Endodermal cell (in vitro differentiated cells): Measurements from ENCODE around the gene AXL. TPM values are rescaled to one million over a fixed set of nuclear protein-coding genes. Genes with fewer than 3 reads are reported as not detected.

ENCODE experiments used
- DNase-seq: peaks from one replicate; pipeline ENCODE4 v3.0.0-alpha.2; 2017
- H3K27ac ChIP-seq: 2 replicates; pipeline ENCODE4 v1.5.1; 2013; ENCODE audit warnings: mild to moderate bottlenecking, low read depth, low read length, moderate library complexity
- H3K27me3 ChIP-seq: 2 replicates; pipeline ENCODE4 v1.6.1; 2013; ENCODE audit warnings: mild to moderate bottlenecking, low read length, moderate library complexity; ENCODE audit not compliant: insufficient read depth, control insufficient read depth, poor library complexity, severe bottlenecking
- H3K36me3 ChIP-seq: 2 replicates; pipeline ENCODE4 v1.7.0; 2013; ENCODE audit warnings: mild to moderate bottlenecking, low read length, moderate library complexity; ENCODE audit not compliant: control insufficient read depth, insufficient read depth
- H3K4me1 ChIP-seq: one replicate; pipeline ENCODE4 v1.7.0; 2013; ENCODE audit warnings: low read length; ENCODE audit not compliant: control insufficient read depth, insufficient read depth
- H3K4me3 ChIP-seq: 2 replicates; pipeline ENCODE4 v1.5.1; 2013; ENCODE audit warnings: mild to moderate bottlenecking, low read length, moderate library complexity
- H3K9ac ChIP-seq: 2 replicates; pipeline ENCODE4 v1.6.1; 2013; ENCODE audit warnings: mild to moderate bottlenecking, low read length, moderate library complexity; ENCODE audit not compliant: poor library complexity, severe bottlenecking; ENCODE audit errors: extremely low read depth
- H3K9me3 ChIP-seq: 2 replicates; pipeline ENCODE4 v1.6.1; 2013; ENCODE audit warnings: mild to moderate bottlenecking, low read length, moderate library complexity; ENCODE audit not compliant: control insufficient read depth
- H3K27ac Mint-ChIP-seq: 2 replicates; pipeline ENCODE4 v1.8.0; 2020; ENCODE audit warnings: mixed read lengths
- H3K27me3 Mint-ChIP-seq: 2 replicates; pipeline ENCODE4 v1.8.0; 2021; ENCODE audit warnings: mild to moderate bottlenecking, mixed read lengths; ENCODE audit not compliant: insufficient read depth
- H3K36me3 Mint-ChIP-seq: 2 replicates; pipeline ENCODE4 v1.8.0; 2020; ENCODE audit warnings: low read depth, mixed read lengths
- H3K4me1 Mint-ChIP-seq: 2 replicates; pipeline ENCODE4 v1.8.0; 2020; ENCODE audit warnings: mixed read lengths
- H3K4me3 Mint-ChIP-seq: 2 replicates; pipeline ENCODE4 v1.8.0; 2020; ENCODE audit warnings: mild to moderate bottlenecking, moderate library complexity, mixed read lengths
- H3K9me3 Mint-ChIP-seq: 2 replicates; pipeline ENCODE4 v1.8.0; 2020; ENCODE audit warnings: mild to moderate bottlenecking, mixed read lengths
- CTCF ChIP-seq: fragments of 200-600 bp; sonication (generic); conservative IDR thresholded peaks from 2 replicates; pipeline ENCODE4 v1.5.0; 2021; ENCODE audit warnings: antibody characterized with exemption, mild to moderate bottlenecking
- WGBS, 2 experiments: methylation state at CpG; one replicate each; pipeline versions ENCODE4 v1.1.5 to v1.1.7; 2013; ENCODE audit warnings: missing lambda C conversion rate in 2 of 2, mixed read lengths in 1 of 2; ENCODE audit not compliant: insufficient coverage in 1 of 2, insufficient read length in 1 of 2; 5-methylcytosine and 5-hydroxymethylcytosine counted together
- total RNA-seq, 2 donors: library from RNA; stranded (reverse); fragmentation: NEBNext Ultra II Directional in 1 of 2; extraction: Animal tissue kit (Norgen Biotek cat#: 25700) in 1 of 2; gene quantifications; 2 replicates in 1 of 2; 3 replicates in 1 of 2; pipeline ENCODE4 v1.2.1, GENCODE V29; 2021

Gene AXL
- total RNA-seq, 2 donors from 2014 or later: 10.9 to 14.1 TPM

- Histone ChIP-seq H3K36me3 (peaks cover 68% of the 10 kb centered on the region), H3K9me3 (no peaks in the 10 kb centered on the region), H3K27me3 (no peaks in the 10 kb centered on the region), H3K9ac (peak overlapping the region; percentile 68), H3K27ac (peak overlapping the region; percentile 85), H3K4me3 (peak overlapping the region; percentile 91), H3K4me1 (peaks cover 7% of the 10 kb centered on the region)
- Mint-ChIP-seq H3K4me3 (peak overlapping the region; percentile 96), H3K4me1 (peaks cover 19% of the 10 kb centered on the region), H3K9me3 (no peaks in the 10 kb centered on the region), H3K27me3 (peaks cover 2% of the 10 kb centered on the region), H3K27ac (peak overlapping the region; percentile 100), H3K36me3 (peaks cover 55% of the 10 kb centered on the region)
- no peak for TF ChIP-seq CTCF
- DNase-seq: peak; percentile 59
- 48 to 56% methylated on average over 21 to 26 of the region's 26 CpGs for WGBS, 2 experiments
Measured at GRCh38 chr19:41309180-41310032, 90.4 kb downstream of the AXL start.

- Histone ChIP-seq H3K4me3 (peak within 1 kb of the TSS; percentile 91), H3K4me1 (peaks cover 7% of the 10 kb centered on the region), H3K36me3 (peaks cover 63% of the 10 kb centered on the region), H3K27me3 (no peaks in the 10 kb centered on the region), H3K9me3 (no peaks in the 10 kb centered on the region), H3K27ac (peak within 1 kb of the TSS; percentile 85), H3K9ac (peak within 1 kb of the TSS; percentile 68)
- 0% methylated on average over 24 to 47 of the region's 47 CpGs for WGBS, 2 experiments
- no peak for TF ChIP-seq CTCF
- peaks cover 2% of the 10 kb centered on the region for H3K27me3 Mint-ChIP-seq
- peaks cover 19% of the 10 kb centered on the region for H3K4me1 Mint-ChIP-seq
- H3K27ac Mint-ChIP-seq: peak within 1 kb of the TSS; percentile 100
- H3K4me3 Mint-ChIP-seq: peak within 1 kb of the TSS; percentile 96
- H3K36me3 Mint-ChIP-seq: peaks cover 49% of the 10 kb centered on the region
- no peaks in the 10 kb centered on the region for H3K9me3 Mint-ChIP-seq
- DNase-seq: peak; percentile 95
Measured at GRCh38 chr19:41310033-41310831, 91.2 kb downstream of the AXL start, which contains the start of gene CCDC97. Gene CCDC97 (plus strand): TSS chr19:41310172. CDS start chr19:41310311, 139 bp downstream.

- Histone ChIP-seq H3K27me3 (no peaks in the 10 kb centered on the region), H3K36me3 (peaks cover 63% of the 10 kb centered on the region), H3K4me3 (peak overlapping the region; percentile 91), H3K27ac (no peak overlapping the region), H3K9ac (peak overlapping the region; percentile 68), H3K9me3 (no peaks in the 10 kb centered on the region), H3K4me1 (peaks cover 7% of the 10 kb centered on the region)
- WGBS, 2 experiments: 76 to 91% methylated on average over 5 of the region's 5 CpGs
- DNase-seq: no peak
- TF ChIP-seq CTCF: no peak
- H3K27ac Mint-ChIP-seq: peak overlapping the region; percentile 100
- no peaks in the 10 kb centered on the region for H3K9me3 Mint-ChIP-seq
- H3K36me3 Mint-ChIP-seq: peaks cover 46% of the 10 kb centered on the region
- H3K4me1 Mint-ChIP-seq: peaks cover 19% of the 10 kb centered on the region
- H3K4me3 Mint-ChIP-seq: peak overlapping the region; percentile 96
- peaks cover 2% of the 10 kb centered on the region for H3K27me3 Mint-ChIP-seq
Measured at GRCh38 chr19:41311072-41311471, 92.0 kb downstream of the AXL start.

Other genes with a start within 250 kb of the AXL start
- gene CYP2B6, start 227.9 kb upstream of the AXL start, total RNA-seq: under 1 TPM in 1 of 2 donors, not detected in 1; 0.75 TPM
- not detected for gene CYP2A13, start 130.8 kb upstream of the AXL start, total RNA-seq
- gene CYP2F1, start 104.8 kb upstream of the AXL start, total RNA-seq: not detected
- gene CYP2S1, start 26.0 kb upstream of the AXL start, total RNA-seq: 10 to 100 TPM in 1 of 2 donors, 1 to 10 TPM in 1; 8.6 to 26.7 TPM
- 100 to 1,000 TPM; 211 to 225 TPM for gene HNRNPUL1, start 45.1 kb downstream of the AXL start, total RNA-seq
- gene CCDC97, start 90.9 kb downstream of the AXL start, total RNA-seq: 10 to 100 TPM; 38.4 to 44.6 TPM
- gene TGFB1, start 134.7 kb downstream of the AXL start, total RNA-seq: 10 to 100 TPM; 56.3 to 60.1 TPM
- gene B9D2, start 144.9 kb downstream of the AXL start, total RNA-seq: 1 to 10 TPM; 4.5 to 6.2 TPM
- gene TMEM91, start 157.3 kb downstream of the AXL start, total RNA-seq: 10 to 100 TPM in 1 of 2 donors, 1 to 10 TPM in 1; 5.7 to 16.5 TPM
- 10 to 100 TPM; 15.7 to 23.6 TPM for gene EXOSC5, start 178.1 kb downstream of the AXL start, total RNA-seq
- gene BCKDHA, start 178.6 kb downstream of the AXL start, total RNA-seq: 10 to 100 TPM; 18.0 to 21.6 TPM
- gene B3GNT8, start 208.2 kb downstream of the AXL start, total RNA-seq: 1 to 10 TPM; 3.9 to 4.7 TPM
- 10 to 100 TPM; 52.9 to 71.5 TPM for gene DMAC2, start 220.7 kb downstream of the AXL start, total RNA-seq
- gene ERICH4, start 223.9 kb downstream of the AXL start, total RNA-seq: not detected